ENCODE data around the gene GPLD1.

GPLD1 gene

DNA sequence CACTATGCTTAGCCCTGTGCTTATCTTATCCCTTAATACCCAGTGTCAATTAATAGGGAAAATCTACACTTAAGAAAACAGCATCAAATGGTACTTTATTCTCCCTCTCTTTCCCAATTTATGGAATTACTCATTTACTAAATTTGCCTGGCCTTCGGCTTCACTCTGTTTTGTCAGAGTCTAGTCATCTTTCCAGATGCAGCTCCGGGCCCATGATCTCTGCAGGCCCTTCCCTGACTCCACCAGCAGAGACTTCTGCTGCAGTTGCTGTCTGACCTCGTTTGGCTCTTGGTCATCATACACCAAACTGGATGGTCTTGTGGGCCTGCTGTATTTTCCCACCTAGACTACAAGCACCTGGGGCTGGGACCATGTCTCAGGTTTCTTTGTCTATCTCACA is 59.3 kb downstream of the GPLD1 start:
- TF ChIP-seq GATA2 (IDR thresholded peaks at IDR 0.05; ENCODE audit: low read depth, low read length) (no peak), GATA3 (IDR thresholded peaks at IDR 0.05; ENCODE audit: low read depth, low read length) (no peak)

GRCh38 chr6:24429146-24429545 is 60.2 kb downstream of the GPLD1 start:
- TF ChIP-seq GATA2 (IDR thresholded peaks at IDR 0.05; ENCODE audit: low read depth, low read length), result no peak
- TF ChIP-seq GATA3 (IDR thresholded peaks at IDR 0.05; ENCODE audit: low read depth, low read length), result no peak

DNA sequence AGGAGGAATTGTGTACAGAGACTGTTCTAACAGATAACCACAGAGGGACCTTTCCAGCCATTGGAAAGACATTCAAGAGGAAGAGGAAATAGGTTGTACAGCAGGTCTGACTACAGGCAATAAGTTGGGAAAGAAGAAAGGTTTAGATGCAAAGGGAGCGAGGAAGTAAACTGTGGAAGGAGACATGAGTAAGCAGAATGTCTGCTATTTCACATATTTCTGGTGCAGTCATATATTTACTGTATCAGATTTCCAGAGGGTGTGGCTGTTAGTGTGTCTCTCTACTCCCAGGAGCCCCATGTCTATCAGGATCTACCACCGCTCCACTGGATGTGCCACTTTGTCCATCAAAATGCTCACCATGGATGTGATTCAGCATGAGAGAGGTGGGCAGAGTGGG is 60.8 kb downstream of the GPLD1 start:
- TF ChIP-seq GATA2 (IDR thresholded peaks at IDR 0.05; ENCODE audit: low read depth, low read length), result no peak
- TF ChIP-seq GATA3 (IDR thresholded peaks at IDR 0.05; ENCODE audit: low read depth, low read length), result no peak

GRCh38 chr6:24426729-24427446 is 62.5 kb downstream of the GPLD1 start:
- TF ChIP-seq GATA2 (IDR thresholded peaks at IDR 0.05; ENCODE audit: low read depth, low read length), result no peak
- TF ChIP-seq GATA3 (IDR thresholded peaks at IDR 0.05; ENCODE audit: low read depth, low read length), result no peak

DNA sequence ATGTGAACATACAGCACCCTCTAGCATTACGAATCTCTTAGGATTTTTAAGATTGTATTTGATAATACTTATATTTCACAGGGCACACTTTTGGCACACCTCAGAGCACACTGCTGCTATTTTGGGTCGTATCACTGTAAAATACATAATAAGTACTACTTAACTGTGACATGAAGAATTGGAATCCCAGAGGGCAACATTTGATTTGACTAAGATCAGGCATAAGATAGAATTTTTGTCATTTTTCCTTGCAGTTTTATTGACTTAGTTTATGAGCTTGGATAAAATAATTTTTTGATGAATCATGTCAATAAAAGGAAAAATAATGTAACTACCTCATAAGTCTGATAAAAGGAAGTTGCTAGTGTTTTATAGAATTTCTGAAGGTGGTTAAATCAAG is 64.3 kb downstream of the GPLD1 start:
- TF ChIP-seq GATA3 (IDR thresholded peaks at IDR 0.05; ENCODE audit: low read depth, low read length) (no peak), GATA2 (IDR thresholded peaks at IDR 0.05; ENCODE audit: low read depth, low read length) (no peak)

DNA sequence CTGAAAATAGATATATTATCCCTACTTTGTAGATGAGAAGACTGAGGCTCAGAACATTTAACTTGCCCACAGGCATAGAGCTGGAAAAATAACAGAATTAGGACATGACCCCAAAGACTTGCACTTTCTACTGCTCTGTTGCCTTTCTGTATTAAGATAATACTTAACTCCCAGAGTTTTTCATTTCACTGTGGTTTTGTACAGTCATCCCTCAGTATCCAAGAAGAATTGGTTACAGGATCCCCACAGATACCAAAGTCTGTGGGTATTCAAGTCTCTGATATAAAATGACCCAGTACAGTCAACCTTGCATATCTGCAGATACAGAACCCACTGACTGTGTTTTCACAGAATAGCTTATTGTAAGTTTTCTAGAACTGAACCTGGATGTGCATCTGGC is 69.9 kb downstream of the GPLD1 start:
- TF ChIP-seq GATA3 (IDR thresholded peaks at IDR 0.05; ENCODE audit: low read depth, low read length), result no peak
- TF ChIP-seq GATA2 (IDR thresholded peaks at IDR 0.05; ENCODE audit: low read depth, low read length), result no peak

DNA sequence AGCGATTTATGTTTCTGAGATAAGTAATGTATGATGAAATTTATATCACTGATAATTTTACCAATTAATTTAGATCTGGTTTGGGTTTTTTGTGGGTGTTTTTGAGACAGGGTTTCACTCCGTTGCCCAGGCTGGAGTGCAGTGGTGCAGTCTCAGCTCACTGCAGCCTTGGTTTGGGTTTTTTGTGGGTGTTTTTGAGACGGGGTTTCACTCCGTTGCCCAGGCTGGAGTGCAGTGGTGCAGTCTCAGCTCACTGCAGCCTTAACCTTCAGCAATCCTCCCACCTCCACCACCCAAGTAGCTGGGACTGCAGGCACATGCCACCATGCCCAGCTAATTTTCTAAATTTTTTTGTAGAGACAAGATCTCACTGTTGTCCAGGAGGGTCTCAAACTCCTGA is 73.6 kb downstream of the GPLD1 start:
- TF ChIP-seq GATA3 (IDR thresholded peaks at IDR 0.05; ENCODE audit: low read depth, low read length), result no peak
- TF ChIP-seq GATA2 (IDR thresholded peaks at IDR 0.05; ENCODE audit: low read depth, low read length), result no peak

DNA sequence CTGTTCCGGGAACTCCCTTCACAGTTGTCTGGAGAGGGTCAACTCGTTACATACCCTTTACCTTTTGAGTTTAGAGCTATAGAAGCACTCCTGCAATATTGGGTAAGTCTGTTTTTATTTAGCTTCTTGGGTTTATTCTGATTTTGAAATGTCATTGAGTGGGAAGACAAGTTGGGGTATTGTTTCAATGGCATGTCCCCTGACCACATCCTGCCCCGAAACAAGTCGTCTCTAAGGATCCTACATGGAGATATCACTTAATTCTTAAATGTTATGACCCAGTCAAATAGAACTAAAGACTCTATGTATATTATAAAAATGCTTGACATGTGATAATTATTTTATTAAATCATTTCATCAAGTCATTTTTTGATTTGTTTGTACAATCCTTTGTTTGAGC is 77.1 kb downstream of the GPLD1 start:
- TF ChIP-seq GATA3 (IDR thresholded peaks at IDR 0.05; ENCODE audit: low read depth, low read length), result no peak
- TF ChIP-seq GATA2 (IDR thresholded peaks at IDR 0.05; ENCODE audit: low read depth, low read length), result no peak

- TF ChIP-seq GATA3 (IDR thresholded peaks at IDR 0.05; ENCODE audit: low read depth, low read length) (no peak), GATA2 (IDR thresholded peaks at IDR 0.05; ENCODE audit: low read depth, low read length) (no peak)
Observed at GRCh38 chr6:24410622-24411021, 78.8 kb downstream of the GPLD1 start.

GRCh38 chr6:24408719-24409410 is 80.5 kb downstream of the GPLD1 start:
- TF ChIP-seq GATA3 (IDR thresholded peaks at IDR 0.05; ENCODE audit: low read depth, low read length) (no peak), GATA2 (IDR thresholded peaks at IDR 0.05; ENCODE audit: low read depth, low read length) (no peak)

DNA sequence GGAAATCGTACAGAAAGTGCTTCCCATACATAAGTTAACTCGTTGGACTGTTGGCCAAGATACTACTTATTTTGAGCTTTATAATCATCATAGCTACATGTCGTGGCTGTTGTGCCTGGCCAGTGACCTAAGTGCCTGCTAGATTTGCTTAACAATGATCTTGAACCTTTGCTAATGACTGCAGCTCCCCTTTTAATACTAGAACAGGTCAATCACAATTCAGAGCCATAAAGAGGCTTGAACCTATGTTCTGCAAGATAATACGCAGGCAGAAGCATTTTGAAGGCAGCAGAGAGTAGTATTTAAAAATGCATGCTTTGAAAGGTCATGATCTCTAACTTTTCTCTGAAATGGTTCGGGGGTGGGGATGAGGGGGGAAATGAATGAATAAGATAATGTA is 84.1 kb downstream of the GPLD1 start:
- TF ChIP-seq GATA3 (IDR thresholded peaks at IDR 0.05; ENCODE audit: low read depth, low read length) (no peak), GATA2 (IDR thresholded peaks at IDR 0.05; ENCODE audit: low read depth, low read length) (no peak)

DNA sequence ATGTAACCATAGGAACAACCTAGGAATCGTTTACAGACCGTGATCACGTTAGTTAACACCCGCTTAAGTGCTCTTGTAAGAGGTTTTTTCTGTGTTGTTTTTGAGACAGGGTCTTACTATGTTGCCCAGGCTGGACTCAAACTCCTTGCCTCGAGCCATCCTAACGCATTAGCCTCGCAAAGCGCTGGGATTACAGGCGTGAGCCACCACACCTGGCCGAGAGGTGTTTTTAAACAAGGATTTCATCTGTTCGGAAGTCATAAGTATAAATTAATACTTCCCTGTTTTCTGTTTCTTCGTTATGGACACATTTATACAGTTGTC is 85.9 kb downstream of the GPLD1 start:
- TF ChIP-seq GATA2 (IDR thresholded peaks at IDR 0.05; ENCODE audit: low read depth, low read length) (no peak), GATA3 (IDR thresholded peaks at IDR 0.05; ENCODE audit: low read depth, low read length) (no peak)

GRCh38 chr6:24402697-24403500 is 86.5 kb downstream of the GPLD1 start, which contains the start of gene MRS2:
TSS of gene MRS2 (plus strand) at chr6:24402936. CDS start at chr6:24403047, 111 bp downstream.
- no peak for TF ChIP-seq GATA3 (IDR thresholded peaks at IDR 0.05; ENCODE audit: low read depth, low read length)
- no peak for TF ChIP-seq GATA2 (IDR thresholded peaks at IDR 0.05; ENCODE audit: low read depth, low read length)

GRCh38 chr6:24401458-24401857 is 87.9 kb downstream of the GPLD1 start:
- TF ChIP-seq GATA2 (IDR thresholded peaks at IDR 0.05; ENCODE audit: low read depth, low read length) (no peak), GATA3 (IDR thresholded peaks at IDR 0.05; ENCODE audit: low read depth, low read length) (no peak)
